IPS DF 6.9 (cell line): Measurements from ENCODE around the gene C1QTNF6.
A peak's percentile ranks its signal among the peaks of the same experiment; 100 is the strongest.
"Not testable (repeated sequence)": the region's sequence is repeated elsewhere in the genome, so short reads cannot be mapped to it uniquely, and the experiment has no call there.

ENCODE experiments used
- DNase-seq: peaks from one replicate; pipeline ENCODE4 v3.0.0-alpha.2; 2013; ENCODE audit warnings: low read depth, low spot score
- H3K27ac ChIP-seq: one replicate; pipeline ENCODE4 v1.5.1; 2013; ENCODE audit warnings: low read length, control low read depth
- H3K27me3 ChIP-seq: 2 replicates; pipeline ENCODE4 v1.6.1; 2013; ENCODE audit warnings: mild to moderate bottlenecking, low read length; ENCODE audit not compliant: control insufficient read depth, insufficient read depth
- H3K36me3 ChIP-seq: 2 replicates; pipeline ENCODE4 v1.6.1; 2013; ENCODE audit warnings: low read length; ENCODE audit not compliant: control insufficient read depth, insufficient read depth
- H3K4me1 ChIP-seq: 2 replicates; pipeline ENCODE4 v1.6.1; 2013; ENCODE audit warnings: low read length; ENCODE audit not compliant: control insufficient read depth, insufficient read depth
- H3K4me3 ChIP-seq: 2 replicates; pipeline ENCODE4 v1.5.1; 2013; ENCODE audit warnings: mild to moderate bottlenecking, low read length
- H3K9me3 ChIP-seq: 2 replicates; pipeline ENCODE4 v1.6.1; 2013; ENCODE audit warnings: low read length, inconsistent platforms; ENCODE audit not compliant: control insufficient read depth, insufficient read depth
- WGBS: extraction: QIAGEN DNeasy Blood & Tissue Kit; methylation state at CpG from one replicate; pipeline ENCODE4 v1.1.7; 2013; ENCODE audit warnings: mixed read lengths, missing lambda C conversion rate; ENCODE audit not compliant: insufficient read length, insufficient coverage; 5-methylcytosine and 5-hydroxymethylcytosine counted together

Gene C1QTNF6

DNA sequence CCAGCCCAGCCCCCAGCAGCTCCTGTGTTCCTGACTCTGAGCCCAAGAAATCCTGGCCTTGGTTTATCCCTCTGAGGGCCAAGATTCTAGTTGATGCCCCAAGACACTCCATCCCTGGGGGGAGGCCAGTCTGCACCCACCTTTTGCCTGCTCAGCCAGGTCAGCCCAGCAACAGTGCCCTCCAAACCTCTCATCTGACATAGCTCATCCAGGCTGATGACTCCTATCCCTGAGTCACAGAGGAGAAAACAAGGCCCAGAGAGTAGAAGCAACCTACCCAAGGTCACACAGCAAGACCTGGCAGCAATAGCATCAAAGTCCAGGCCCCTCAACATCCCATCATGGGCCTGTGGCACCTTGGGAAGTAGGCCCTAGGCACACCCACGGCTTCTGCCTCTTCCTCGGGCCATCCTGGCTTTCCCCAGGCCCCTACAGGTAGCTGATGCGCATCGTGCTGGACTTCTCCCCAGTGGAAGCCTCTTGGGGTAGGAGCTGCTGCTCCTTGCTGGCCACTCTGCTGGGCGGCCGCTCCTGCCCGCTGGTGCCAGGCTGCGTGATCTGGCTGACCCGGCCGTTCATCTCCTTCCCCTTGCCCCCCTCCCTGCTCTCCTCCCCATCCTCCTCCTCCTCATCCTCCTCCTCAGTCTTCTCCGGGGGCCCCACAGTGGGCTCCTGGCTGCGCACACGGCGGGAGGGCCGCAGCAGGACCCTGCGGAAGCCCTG, 18.2 kb upstream of the C1QTNF6 start:
- WGBS, result no CpG with 5 or more reads among the region's 16 CpGs
- Histone ChIP-seq H3K36me3 (no peaks in the 10 kb centered on the region; the same call in 1 of the 2 replicates), H3K27ac (no peak overlapping the region), H3K27me3 (no peaks in the 10 kb centered on the region), H3K4me3 (no peak overlapping the region), H3K4me1 (no peaks in the 10 kb centered on the region; the same call in 1 of the 2 replicates), H3K9me3 (no peaks in the 10 kb centered on the region)
- no peak for DNase-seq

DNA sequence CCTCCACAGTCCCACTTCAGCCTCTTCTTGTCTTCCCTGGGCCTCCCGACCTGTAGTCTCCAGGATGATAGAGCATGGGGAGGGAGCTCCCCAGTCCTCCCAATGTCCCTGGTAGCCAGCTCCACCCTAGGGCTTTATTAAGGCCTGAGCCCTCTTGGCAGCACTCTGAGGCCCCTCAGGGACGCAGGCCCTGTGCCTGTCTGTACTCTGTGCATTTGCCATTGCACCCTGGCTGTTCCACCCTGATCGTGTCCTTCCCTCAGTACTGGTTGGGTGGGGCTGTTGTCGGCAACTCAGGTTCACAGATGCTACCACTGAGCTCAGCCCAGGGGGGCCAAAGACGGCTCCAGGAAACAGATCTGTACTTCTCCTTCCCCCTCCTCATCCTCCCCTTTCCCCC, 17.0 kb upstream of the C1QTNF6 start:
- no peak for DNase-seq
- H3K27ac ChIP-seq, result no peak overlapping the region
- WGBS, result no CpG with 5 or more reads among the region's 5 CpGs
- H3K9me3 ChIP-seq, result no peaks in the 10 kb centered on the region
- no peak overlapping the region for H3K4me3 ChIP-seq
- H3K4me1 ChIP-seq, result no peaks in the 10 kb centered on the region
- H3K27me3 ChIP-seq, result no peaks in the 10 kb centered on the region
- H3K36me3 ChIP-seq, result no peaks in the 10 kb centered on the region; the same call in 1 of the 2 replicates

DNA sequence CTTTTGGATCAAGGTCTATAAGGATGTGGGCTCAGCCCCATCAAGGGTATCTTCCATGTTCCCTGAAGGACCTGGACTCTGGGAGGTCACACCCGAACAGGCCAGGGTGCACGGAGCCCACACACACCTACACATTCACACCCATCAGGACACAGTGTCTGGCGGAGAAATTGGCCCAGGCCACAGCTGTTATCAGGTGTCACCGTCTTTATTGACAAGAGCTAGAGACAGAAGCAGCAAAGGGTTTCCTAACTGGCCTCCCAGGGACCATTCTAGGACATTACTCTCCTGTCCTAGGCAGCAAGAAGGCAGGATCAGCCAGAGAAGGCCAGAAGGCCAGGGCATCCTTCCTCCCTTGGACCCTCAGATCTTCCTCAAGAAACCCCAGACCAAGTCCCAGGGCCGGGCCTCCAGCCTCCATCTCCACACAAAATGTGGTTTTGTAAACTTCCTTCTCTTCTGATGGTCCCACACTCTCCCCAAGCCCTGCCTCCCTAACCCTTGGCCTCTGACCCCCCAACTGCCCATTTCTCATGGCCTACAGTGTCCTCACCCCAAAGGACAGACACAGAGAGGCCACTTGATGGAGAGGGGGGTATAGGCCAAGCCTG, 16.1 kb upstream of the C1QTNF6 start:
- Histone ChIP-seq H3K4me1 (0 out of 2 replicates have a peak, but pooled peaks cover 2% of the 10 kb centered on the region), H3K4me3 (no peak overlapping the region), H3K9me3 (no peaks in the 10 kb centered on the region), H3K36me3 (no peaks in the 10 kb centered on the region; the same call in 1 of the 2 replicates), H3K27me3 (no peaks in the 10 kb centered on the region), H3K27ac (no peak overlapping the region)
- no CpG with 5 or more reads among the region's 5 CpGs for WGBS
- DNase-seq, result no peak

DNA sequence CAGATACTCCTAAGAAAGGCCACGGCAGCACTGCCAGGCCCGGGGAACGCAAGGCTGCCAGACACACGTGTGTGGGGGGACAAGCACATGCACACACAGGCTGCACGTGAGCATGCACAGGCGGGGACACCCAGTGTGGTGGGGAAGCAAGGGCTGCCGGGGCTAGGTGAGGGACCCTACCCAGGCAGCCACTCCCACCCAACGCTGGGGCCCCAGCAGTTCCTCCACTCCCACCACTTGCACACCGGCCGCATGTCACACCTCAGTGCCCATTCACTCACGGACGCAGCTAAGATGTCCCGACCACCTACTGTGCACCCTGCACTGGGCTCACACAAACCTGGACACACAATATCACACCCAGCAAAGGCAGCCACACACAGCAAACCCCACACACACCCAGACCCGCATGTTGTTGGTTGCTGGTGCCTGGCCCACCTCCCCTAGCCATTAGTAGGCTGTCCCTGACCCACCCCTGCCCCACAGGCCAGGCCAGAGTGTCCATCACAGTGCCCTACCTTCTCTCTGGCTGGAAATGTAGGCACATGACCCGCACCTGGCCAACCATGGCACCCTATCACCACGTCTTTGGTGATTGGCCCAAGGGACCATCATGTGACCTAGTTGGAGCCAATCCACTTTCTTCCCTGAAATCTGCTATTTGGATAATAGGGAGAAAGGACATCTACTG, 15.5 kb upstream of the C1QTNF6 start:
- Histone ChIP-seq H3K4me1 (0 out of 2 replicates have a peak, but pooled peaks cover 2% of the 10 kb centered on the region), H3K4me3 (no peak overlapping the region), H3K27me3 (no peaks in the 10 kb centered on the region), H3K9me3 (no peaks in the 10 kb centered on the region), H3K27ac (no peak overlapping the region), H3K36me3 (no peaks in the 10 kb centered on the region; the same call in 1 of the 2 replicates)
- no CpG with 5 or more reads among the region's 16 CpGs for WGBS
- no peak for DNase-seq

DNA sequence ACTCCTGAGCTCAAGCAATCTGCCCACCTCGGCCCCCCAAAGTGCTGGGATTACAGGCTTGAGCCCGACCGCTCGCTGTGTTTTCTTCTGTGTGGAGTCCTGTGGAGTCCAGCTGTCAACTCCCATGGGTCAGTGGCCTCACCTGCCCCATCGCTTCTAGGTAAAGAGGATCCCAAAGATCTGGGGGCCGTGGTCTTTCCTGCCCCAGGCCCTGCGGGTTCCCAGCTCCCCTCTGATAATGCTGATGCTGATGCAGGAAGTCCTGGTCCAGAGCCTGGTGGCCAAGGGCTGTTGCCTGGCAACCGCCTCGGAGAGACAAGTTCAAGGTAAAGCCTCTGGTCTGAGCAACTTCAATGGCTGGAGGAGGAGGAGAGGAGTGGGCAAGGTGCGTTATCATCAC, 14.7 kb upstream of the C1QTNF6 start:
- Histone ChIP-seq H3K9me3 (no peaks in the 10 kb centered on the region), H3K4me3 (no peak overlapping the region), H3K4me1 (0 out of 2 replicates have a peak, but pooled peaks cover 3% of the 10 kb centered on the region), H3K27ac (no peak overlapping the region), H3K36me3 (no peaks in the 10 kb centered on the region; the same call in 1 of the 2 replicates), H3K27me3 (no peaks in the 10 kb centered on the region)
- DNase-seq, result no peak
- no CpG with 5 or more reads among the region's 10 CpGs for WGBS

DNA sequence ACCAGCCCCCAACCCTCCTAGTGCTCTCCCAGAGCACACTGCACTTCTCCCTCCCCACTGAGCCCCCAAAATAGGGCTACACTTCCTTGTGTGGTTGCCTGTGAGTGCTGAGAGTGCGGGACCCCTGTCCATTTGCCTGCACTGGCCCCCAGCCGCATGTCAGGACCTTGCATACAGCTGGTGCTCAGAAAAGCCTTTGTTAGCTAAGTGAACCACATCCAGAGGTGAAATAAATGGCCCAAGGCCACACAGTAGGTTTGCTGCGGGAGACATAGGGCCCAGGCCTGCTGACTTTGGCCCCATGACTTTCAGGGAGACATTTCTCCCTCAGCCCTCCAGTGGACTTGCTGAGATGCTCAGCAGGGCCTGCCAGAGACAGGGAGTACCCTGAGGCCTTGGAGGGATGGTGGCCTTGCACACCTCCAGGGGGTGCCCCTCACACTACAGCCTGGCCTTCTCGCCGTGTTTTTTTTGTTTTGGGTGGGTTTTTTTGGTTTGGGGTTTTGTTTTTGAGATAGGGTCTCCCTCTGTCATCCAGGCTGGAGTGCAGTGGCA, 14.0 kb upstream of the C1QTNF6 start:
- Histone ChIP-seq H3K4me3 (no peak overlapping the region), H3K27ac (no peak overlapping the region), H3K36me3 (no peaks in the 10 kb centered on the region; the same call in 1 of the 2 replicates), H3K27me3 (no peaks in the 10 kb centered on the region), H3K4me1 (0 out of 2 replicates have a peak, but pooled peaks cover 3% of the 10 kb centered on the region), H3K9me3 (no peaks in the 10 kb centered on the region)
- no CpG with 5 or more reads among the region's 5 CpGs for WGBS
- DNase-seq, result no peak

DNA sequence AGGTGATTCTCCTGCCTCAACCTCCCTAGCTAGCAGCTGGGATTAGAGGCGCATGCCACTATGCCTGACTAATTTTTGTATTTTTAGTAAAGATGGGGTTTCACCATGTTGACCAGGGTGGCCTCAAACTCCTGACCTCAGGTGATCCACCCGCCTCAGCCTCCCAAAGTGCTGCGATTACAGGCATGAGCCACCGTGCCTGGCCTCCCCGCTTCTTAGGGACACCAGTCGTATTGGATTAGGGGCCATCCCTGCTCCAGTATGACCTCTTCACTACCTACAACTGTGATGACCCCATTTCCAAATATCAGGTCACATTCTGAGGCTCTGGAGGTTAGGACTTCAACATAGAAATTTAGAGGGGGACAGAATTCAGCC, 13.4 kb upstream of the C1QTNF6 start:
- H3K9me3 ChIP-seq, H3K27me3 ChIP-seq, H3K27ac ChIP-seq: not testable (repeated sequence)

DNA sequence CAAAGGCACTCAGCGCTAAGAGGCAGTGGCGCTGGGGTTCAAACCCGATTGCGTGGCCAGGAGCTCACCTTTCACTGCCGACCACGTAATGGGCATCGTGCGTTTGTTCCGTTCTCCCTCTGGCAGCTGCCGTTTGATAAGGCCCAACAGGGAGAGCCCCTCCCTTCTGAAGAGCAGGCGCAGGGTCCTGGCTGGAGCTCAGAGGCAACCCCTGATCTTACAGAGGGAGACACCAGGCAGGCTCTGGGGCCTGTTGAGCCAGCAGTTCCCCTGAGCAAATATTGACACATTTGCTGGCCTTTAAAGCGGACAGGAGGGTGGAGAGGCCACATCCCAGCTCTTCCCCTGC, 11.7 kb upstream of the C1QTNF6 start:
- WGBS, result no CpG with 5 or more reads among the region's 12 CpGs
- Histone ChIP-seq H3K27me3 (no peaks in the 10 kb centered on the region), H3K9me3 (no peaks in the 10 kb centered on the region), H3K36me3 (no peaks in the 10 kb centered on the region), H3K4me3 (no peak overlapping the region), H3K4me1 (0 out of 2 replicates have a peak, but pooled peaks cover 3% of the 10 kb centered on the region), H3K27ac (no peak overlapping the region)
- DNase-seq, result no peak

More for the DNA sequence above, 13.4 kb upstream of the C1QTNF6 start:
- not testable (repeated sequence) for H3K4me3 ChIP-seq, H3K36me3 ChIP-seq, H3K4me1 ChIP-seq, DNase-seq
- no CpG with 5 or more reads among the region's 6 CpGs for WGBS

DNA sequence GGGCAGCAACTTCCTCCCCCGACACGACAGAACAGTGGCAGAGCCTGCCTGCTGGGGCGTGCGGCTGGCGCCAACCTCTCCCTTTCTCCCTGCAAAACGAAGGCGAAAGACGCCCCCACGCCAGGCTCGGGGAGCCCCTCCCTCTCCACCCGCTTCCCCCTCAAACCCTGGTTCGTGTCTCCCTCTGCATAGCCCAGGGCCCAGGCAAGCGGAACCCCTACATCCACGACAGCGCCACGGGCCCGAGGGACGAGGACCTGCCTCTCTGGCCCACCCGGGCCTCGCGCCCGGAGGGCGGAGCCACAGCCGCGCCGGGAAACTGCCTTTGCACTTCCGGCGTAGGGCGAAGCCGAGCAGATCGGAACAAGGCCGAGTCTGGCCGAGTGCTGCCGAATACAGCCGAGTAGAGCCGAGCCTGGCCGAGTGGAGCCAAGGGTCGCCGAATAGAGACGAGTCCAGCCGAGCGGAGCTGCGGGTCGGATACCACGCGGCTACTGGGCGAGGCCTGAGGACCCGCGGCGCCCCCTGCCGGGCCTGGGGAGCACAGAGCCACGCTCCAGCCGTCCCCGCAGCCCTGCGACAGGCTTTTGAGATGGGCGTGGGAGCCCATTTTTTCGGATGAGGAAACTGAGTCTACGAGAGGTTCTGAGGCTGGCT, 11.2 kb upstream of the C1QTNF6 start:
- Histone ChIP-seq H3K4me3 (peak overlapping the region; percentile 51), H3K36me3 (no peaks in the 10 kb centered on the region), H3K9me3 (no peaks in the 10 kb centered on the region), H3K27ac (no peak overlapping the region), H3K4me1 (0 out of 2 replicates have a peak, but pooled peaks cover 3% of the 10 kb centered on the region), H3K27me3 (no peaks in the 10 kb centered on the region)
- WGBS, result no CpG with 5 or more reads among the region's 58 CpGs
- peak; percentile 99 for DNase-seq
